SH-SY5Y (cell line): ENCODE results near the gene PHF19.

Source experiments
- GATA2 ChIP-seq: IDR thresholded peaks from 2 replicates; pipeline ENCODE4 v1.6.1; 2011; ENCODE audit warnings: mild to moderate bottlenecking, low read depth, low read length
- GATA3 ChIP-seq: IDR thresholded peaks from 2 replicates; pipeline ENCODE4 v1.6.1; 2011; ENCODE audit warnings: low read depth, mild to moderate bottlenecking, low read length, moderate library complexity

DNA sequence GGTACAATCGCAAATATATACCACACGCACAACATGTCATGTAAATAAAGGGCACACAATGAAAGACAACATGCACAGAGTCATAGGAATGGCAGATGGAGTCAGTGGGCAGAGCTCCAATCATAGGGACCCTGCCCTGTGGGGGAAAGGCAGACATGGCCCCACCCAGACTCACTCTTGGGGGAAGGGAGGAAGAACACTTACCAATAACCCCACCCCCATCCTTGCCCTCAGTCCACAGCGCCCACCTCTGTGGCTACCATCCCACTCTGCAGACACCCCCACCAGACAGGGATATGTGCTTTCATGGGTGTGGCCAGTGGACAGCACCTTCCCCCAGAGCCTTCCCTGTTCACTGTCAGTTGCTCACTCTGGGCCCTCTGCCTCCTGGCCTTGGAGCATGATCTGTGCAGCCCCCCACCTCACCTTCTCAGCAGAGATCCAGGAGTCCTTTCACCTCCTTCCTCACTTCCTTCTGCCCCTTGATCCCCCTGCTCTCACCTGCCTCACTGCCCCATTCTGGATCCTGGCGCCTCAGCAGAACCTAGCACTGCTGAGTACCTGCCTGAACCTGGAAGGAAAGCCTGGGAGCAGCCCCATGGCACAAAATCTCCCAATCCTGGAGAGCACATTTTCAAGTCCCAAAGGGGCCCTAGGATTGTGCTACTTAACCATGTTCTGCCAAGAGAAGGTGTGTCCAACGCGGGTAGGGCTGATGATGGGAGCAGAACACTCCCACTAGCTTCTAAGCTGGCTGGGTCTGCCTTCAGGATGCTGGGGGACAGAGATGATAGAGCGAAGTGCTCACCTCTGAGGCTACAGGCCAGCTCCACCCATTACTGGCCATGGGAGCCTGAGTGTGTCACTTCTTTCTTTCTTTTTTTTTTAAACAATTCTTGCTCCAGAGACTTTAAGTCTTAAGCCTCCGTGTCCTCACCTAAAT lies 1.5 kb upstream of the PHF19 start:
- TF ChIP-seq GATA3 = no peak
- TF ChIP-seq GATA2 = no peak
